WTC11 (cell line): ENCODE measurements around the gene CYB561D2. TPM values are rescaled to one million over a fixed set of nuclear protein-coding genes. Genes with fewer than 3 reads are reported as not detected.

Source experiments
- ATAC-seq: fragments of 200-7000 bp; cut with Tn5 transposase; 2 replicates; pipeline ENCODE4 v1.10.0; 2021; ENCODE audit warnings: mild to moderate bottlenecking, moderate library complexity
- Bru-seq: library from RNA; stranded (reverse); fragments of 400-500 nt; gene quantifications from one replicate; lab custom pipeline; 2021; lab: Mats Ljungman, UMichigan
- CTCF ChIA-PET: fragments of 300-600 bp; sonication (Branson Sonifier 250); formaldehyde crosslinking; loops from one replicate; lab custom pipeline; 2021; ENCODE audit warnings: antibody characterized with exemption; lab: Charles Lee
- POLR2A ChIA-PET: fragments of 350-600 bp; sonication (Branson Sonifier 250); formaldehyde crosslinking; loops from one replicate; lab custom pipeline; 2021; ENCODE audit warnings: antibody characterized with exemption; lab: Charles Lee
- DNase-seq: peaks from one replicate; pipeline ENCODE4 v3.0.0; 2021; ENCODE audit warnings: low spot score
- H3K27ac Mint-ChIP-seq: 2 replicates; pipeline ENCODE4 v1.8.0; 2021; ENCODE audit warnings: mixed read lengths
- H3K27me3 Mint-ChIP-seq: 2 replicates; pipeline ENCODE4 v1.8.0; 2021; ENCODE audit warnings: low read depth, mild to moderate bottlenecking, moderate library complexity, mixed read lengths
- H3K36me3 Mint-ChIP-seq: 2 replicates; pipeline ENCODE4 v1.8.0; 2021; ENCODE audit warnings: mixed read lengths
- H3K4me1 Mint-ChIP-seq: 2 replicates; pipeline ENCODE4 v1.8.0; 2022; ENCODE audit warnings: mixed read lengths
- H3K4me3 Mint-ChIP-seq: 2 replicates; pipeline ENCODE4 v1.8.0; 2021; ENCODE audit warnings: mild to moderate bottlenecking, moderate library complexity, mixed read lengths
- H3K9me3 Mint-ChIP-seq: 2 replicates; pipeline ENCODE4 v1.8.0; 2021; ENCODE audit warnings: mixed read lengths
- E2F4 ChIP-seq: sonication (generic); formaldehyde crosslinking; IDR thresholded peaks from 2 replicates; pipeline ENCODE4 v1.8.1; 2022; ENCODE audit warnings: low read depth, mild to moderate bottlenecking, moderate library complexity, missing genetic modification reagents, borderline replicate concordance
- FOXJ3 ChIP-seq: sonication (generic); formaldehyde crosslinking; IDR thresholded peaks from 2 replicates; pipeline ENCODE4 v1.9.0; 2021; ENCODE audit warnings: missing genetic modification reagents, mild to moderate bottlenecking, borderline replicate concordance
- FOXP4 ChIP-seq: sonication (generic); formaldehyde crosslinking; IDR thresholded peaks from 2 replicates; pipeline ENCODE4 v1.8.0; 2022; ENCODE audit warnings: mild to moderate bottlenecking, missing genetic modification reagents
- IRF1 ChIP-seq: sonication (generic); formaldehyde crosslinking; IDR thresholded peaks from 2 replicates; pipeline ENCODE4 v1.8.0; 2023; ENCODE audit warnings: missing genetic modification reagents
- NFE2L1 ChIP-seq: sonication (generic); formaldehyde crosslinking; IDR thresholded peaks from 2 replicates; pipeline ENCODE4 v1.8.1; 2023; ENCODE audit warnings: missing genetic modification reagents
- SP1 ChIP-seq: sonication (generic); formaldehyde crosslinking; conservative IDR thresholded peaks from 2 replicates; pipeline ENCODE4 v1.8.1; 2022; ENCODE audit warnings: missing genetic modification reagents
- TP53 ChIP-seq: sonication (generic); formaldehyde crosslinking; IDR thresholded peaks from 2 replicates; pipeline ENCODE4 v1.8.1; 2023; ENCODE audit warnings: mild to moderate bottlenecking, missing genetic modification reagents
- USF1 ChIP-seq: sonication (generic); formaldehyde crosslinking; IDR thresholded peaks from 2 replicates; pipeline ENCODE4 v1.8.0; 2022; ENCODE audit warnings: mild to moderate bottlenecking, missing genetic modification reagents
- ZMAT4 ChIP-seq: fragments of 250-450 bp; sonication (Bioruptor Pico); IDR thresholded peaks from 2 replicates; pipeline ENCODE4 v1.9.0; 2021; ENCODE audit warnings: mild to moderate bottlenecking
- ZNF281 ChIP-seq: sonication (generic); formaldehyde crosslinking; IDR thresholded peaks from 2 replicates; pipeline ENCODE4 v1.8.0; 2023; ENCODE audit warnings: mild to moderate bottlenecking, missing genetic modification reagents
- ZNF416 ChIP-seq: fragments of 250-450 bp; sonication (Bioruptor Pico); IDR thresholded peaks from 2 replicates; pipeline ENCODE4 v1.9.0; 2021; ENCODE audit warnings: mild to moderate bottlenecking, inconsistent platforms
- long read RNA-seq, 3 experiments: library from RNA in 1 of 3; library from capped mRNA in 1 of 3; library from polyadenylated mRNA in 1 of 3; unstranded in 2 of 3; stranded (forward) in 1 of 3; transcript quantifications; one replicate each; pipeline ENCODE4 v2.0.0, GENCODE V29; 2021
- total RNA-seq: library from RNA; stranded (reverse); gene quantifications from 3 replicates; pipeline ENCODE4 v1.2.3, GENCODE V29; 2021
- TF ChIP-seq, protein P1 (sequence below): sonication (generic); formaldehyde crosslinking; IDR thresholded peaks from 2 replicates; pipeline ENCODE4 v1.8.1; 2023; ENCODE audit warnings: mild to moderate bottlenecking, missing genetic modification reagents, moderate library complexity
- TF ChIP-seq, protein P2 (sequence below): sonication (generic); formaldehyde crosslinking; IDR thresholded peaks from 2 replicates; pipeline ENCODE4 v1.8.0; 2022; ENCODE audit warnings: missing genetic modification reagents
- TF ChIP-seq, protein P3 (sequence below): sonication (generic); formaldehyde crosslinking; IDR thresholded peaks from 2 replicates; pipeline ENCODE4 v1.8.0; 2022; ENCODE audit warnings: mild to moderate bottlenecking, missing genetic modification reagents
- TF ChIP-seq, protein P4 (sequence below): sonication (generic); formaldehyde crosslinking; IDR thresholded peaks from 2 replicates; pipeline ENCODE4 v1.8.1; 2022; ENCODE audit warnings: low read depth, missing genetic modification reagents, borderline replicate concordance
- TF ChIP-seq, protein P5 (sequence below): sonication (generic); formaldehyde crosslinking; IDR thresholded peaks from 2 replicates; pipeline ENCODE4 v1.8.1; 2022; ENCODE audit warnings: mild to moderate bottlenecking, moderate library complexity, missing genetic modification reagents

CYB561D2 gene
- total RNA-seq = 9.8 to 12.0 TPM (median 11.3 TPM) in 3 replicates
- percentile 54 among the genes with signal in this experiment for Bru-seq, nascent RNA
- long read RNA-seq, experiment 1, transcript CYB561D2-205 (4 exons, 1,319 nt) = minor isoform, 15 of 43 reads
- long read RNA-seq, experiment 1, transcript CYB561D2-201 (4 exons, 1,225 nt) = major isoform, 20 of 43 reads
- long read RNA-seq, experiment 1, partial matches to known transcripts = 2 of 43 reads
- long read RNA-seq, experiment 1, other reads (novel, unspliced or antisense) = 3 of 43 reads
- long read RNA-seq, experiment 2, transcript CYB561D2-201 (4 exons, 1,225 nt) = major isoform, 5 of 13 reads
- long read RNA-seq, experiment 2, partial matches to known transcripts = 0 of 13 reads
- long read RNA-seq, experiment 2, other reads (novel, unspliced or antisense) = 3 of 13 reads
- long read RNA-seq, experiment 3, transcript CYB561D2-205 (4 exons, 1,319 nt) = major isoform, 26 of 56 reads
- long read RNA-seq, experiment 3, transcript CYB561D2-201 (4 exons, 1,225 nt) = minor isoform, 13 of 56 reads
- long read RNA-seq, experiment 3, transcript CYB561D2-202 (3 exons, 1,533 nt) = minor isoform, 8 of 56 reads
- long read RNA-seq, experiment 3, partial matches to known transcripts = 0 of 56 reads
- long read RNA-seq, experiment 3, other reads (novel, unspliced or antisense) = 7 of 56 reads

- peak within 1 kb of the TSS; percentile 95 for H3K4me3 Mint-ChIP-seq
- H3K27me3 Mint-ChIP-seq = peaks cover 10% of the 10 kb centered on the region
- CTCF ChIA-PET = interaction anchor here (0.7 to 4.2 kb wide), 18 partner anchors 10 to 261 kb away, joined by 3 to 18 read pairs (median 4); partner anchors contain the start of genes C3orf18, CACNA2D2, CISH and HYAL2
- DNase-seq (peak; percentile 90), ATAC-seq (peak; percentile 87)
- POLR2A ChIA-PET = interaction anchor here (1.2 to 1.5 kb wide), 3 partner anchors 14 to 218 kb away, joined by 3 to 9 read pairs (median 3); partner anchors contain the start of genes HEMK1, HYAL3 and NAA80
- peak within 1 kb of the TSS; percentile 93 for H3K27ac Mint-ChIP-seq
- peaks cover 18% of the 10 kb centered on the region for H3K36me3 Mint-ChIP-seq
- H3K4me1 Mint-ChIP-seq = peaks cover 18% of the 10 kb centered on the region
- no peaks in the 10 kb centered on the region for H3K9me3 Mint-ChIP-seq
- TF ChIP-seq, protein P1, sequence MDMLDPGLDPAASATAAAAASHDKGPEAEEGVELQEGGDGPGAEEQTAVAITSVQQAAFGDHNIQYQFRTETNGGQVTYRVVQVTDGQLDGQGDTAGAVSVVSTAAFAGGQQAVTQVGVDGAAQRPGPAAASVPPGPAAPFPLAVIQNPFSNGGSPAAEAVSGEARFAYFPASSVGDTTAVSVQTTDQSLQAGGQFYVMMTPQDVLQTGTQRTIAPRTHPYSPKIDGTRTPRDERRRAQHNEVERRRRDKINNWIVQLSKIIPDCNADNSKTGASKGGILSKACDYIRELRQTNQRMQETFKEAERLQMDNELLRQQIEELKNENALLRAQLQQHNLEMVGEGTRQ (CRISPR knock-in tag) = peak; percentile 42
- TF ChIP-seq NFE2L1 (peak; percentile 88; the same call in 1 of the 2 replicates), IRF1 (CRISPR knock-in tag) (peak; percentile 96), FOXJ3 (CRISPR knock-in tag) (peak; percentile 73; the same call in 1 of the 2 replicates), ZNF281 (CRISPR knock-in tag) (peak; percentile 90), FOXP4 (peak; percentile 91), E2F4 (CRISPR knock-in tag) (no peak), USF1 (CRISPR knock-in tag) (0 out of 2 replicates have a peak, but pooled peaks have one; percentile 17), SP1 (CRISPR knock-in tag) (peak; percentile 76), TP53 (CRISPR knock-in tag) (peak; percentile 94; the same call in 1 of the 2 replicates), ZMAT4 (CRISPR knock-in tag) (no peak), ZNF416 (no peak)
- TF ChIP-seq, protein P2, sequence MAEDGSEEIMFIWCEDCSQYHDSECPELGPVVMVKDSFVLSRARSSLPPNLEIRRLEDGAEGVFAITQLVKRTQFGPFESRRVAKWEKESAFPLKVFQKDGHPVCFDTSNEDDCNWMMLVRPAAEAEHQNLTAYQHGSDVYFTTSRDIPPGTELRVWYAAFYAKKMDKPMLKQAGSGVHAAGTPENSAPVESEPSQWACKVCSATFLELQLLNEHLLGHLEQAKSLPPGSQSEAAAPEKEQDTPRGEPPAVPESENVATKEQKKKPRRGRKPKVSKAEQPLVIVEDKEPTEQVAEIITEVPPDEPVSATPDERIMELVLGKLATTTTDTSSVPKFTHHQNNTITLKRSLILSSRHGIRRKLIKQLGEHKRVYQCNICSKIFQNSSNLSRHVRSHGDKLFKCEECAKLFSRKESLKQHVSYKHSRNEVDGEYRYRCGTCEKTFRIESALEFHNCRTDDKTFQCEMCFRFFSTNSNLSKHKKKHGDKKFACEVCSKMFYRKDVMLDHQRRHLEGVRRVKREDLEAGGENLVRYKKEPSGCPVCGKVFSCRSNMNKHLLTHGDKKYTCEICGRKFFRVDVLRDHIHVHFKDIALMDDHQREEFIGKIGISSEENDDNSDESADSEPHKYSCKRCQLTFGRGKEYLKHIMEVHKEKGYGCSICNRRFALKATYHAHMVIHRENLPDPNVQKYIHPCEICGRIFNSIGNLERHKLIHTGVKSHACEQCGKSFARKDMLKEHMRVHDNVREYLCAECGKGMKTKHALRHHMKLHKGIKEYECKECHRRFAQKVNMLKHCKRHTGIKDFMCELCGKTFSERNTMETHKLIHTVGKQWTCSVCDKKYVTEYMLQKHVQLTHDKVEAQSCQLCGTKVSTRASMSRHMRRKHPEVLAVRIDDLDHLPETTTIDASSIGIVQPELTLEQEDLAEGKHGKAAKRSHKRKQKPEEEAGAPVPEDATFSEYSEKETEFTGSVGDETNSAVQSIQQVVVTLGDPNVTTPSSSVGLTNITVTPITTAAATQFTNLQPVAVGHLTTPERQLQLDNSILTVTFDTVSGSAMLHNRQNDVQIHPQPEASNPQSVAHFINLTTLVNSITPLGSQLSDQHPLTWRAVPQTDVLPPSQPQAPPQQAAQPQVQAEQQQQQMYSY (CRISPR knock-in tag) = peak; percentile 60
- TF ChIP-seq, protein P3, sequence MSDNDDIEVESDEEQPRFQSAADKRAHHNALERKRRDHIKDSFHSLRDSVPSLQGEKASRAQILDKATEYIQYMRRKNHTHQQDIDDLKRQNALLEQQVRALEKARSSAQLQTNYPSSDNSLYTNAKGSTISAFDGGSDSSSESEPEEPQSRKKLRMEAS (CRISPR knock-in tag) = peak; percentile 98
- TF ChIP-seq, protein P4, sequence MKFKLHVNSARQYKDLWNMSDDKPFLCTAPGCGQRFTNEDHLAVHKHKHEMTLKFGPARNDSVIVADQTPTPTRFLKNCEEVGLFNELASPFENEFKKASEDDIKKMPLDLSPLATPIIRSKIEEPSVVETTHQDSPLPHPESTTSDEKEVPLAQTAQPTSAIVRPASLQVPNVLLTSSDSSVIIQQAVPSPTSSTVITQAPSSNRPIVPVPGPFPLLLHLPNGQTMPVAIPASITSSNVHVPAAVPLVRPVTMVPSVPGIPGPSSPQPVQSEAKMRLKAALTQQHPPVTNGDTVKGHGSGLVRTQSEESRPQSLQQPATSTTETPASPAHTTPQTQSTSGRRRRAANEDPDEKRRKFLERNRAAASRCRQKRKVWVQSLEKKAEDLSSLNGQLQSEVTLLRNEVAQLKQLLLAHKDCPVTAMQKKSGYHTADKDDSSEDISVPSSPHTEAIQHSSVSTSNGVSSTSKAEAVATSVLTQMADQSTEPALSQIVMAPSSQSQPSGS (CRISPR knock-in tag) = no peak
- TF ChIP-seq, protein P5, sequence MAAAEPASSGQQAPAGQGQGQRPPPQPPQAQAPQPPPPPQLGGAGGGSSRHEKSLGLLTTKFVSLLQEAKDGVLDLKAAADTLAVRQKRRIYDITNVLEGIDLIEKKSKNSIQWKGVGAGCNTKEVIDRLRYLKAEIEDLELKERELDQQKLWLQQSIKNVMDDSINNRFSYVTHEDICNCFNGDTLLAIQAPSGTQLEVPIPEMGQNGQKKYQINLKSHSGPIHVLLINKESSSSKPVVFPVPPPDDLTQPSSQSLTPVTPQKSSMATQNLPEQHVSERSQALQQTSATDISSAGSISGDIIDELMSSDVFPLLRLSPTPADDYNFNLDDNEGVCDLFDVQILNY (CRISPR knock-in tag) = no peak
Observed at GRCh38 chr3:50350527-50351322, at the start of gene CYB561D2, which contains the start of gene NPRL2. Gene CYB561D2 (plus strand): TSS chr3:50350862. CDS start chr3:50351434, 572 bp downstream. Gene NPRL2 (minus strand): TSS chr3:50350775. CDS start chr3:50350652, 123 bp downstream.
